GM12873 (cell line): Measurements from ENCODE around the gene GORASP1.

Source experiments
- TF ChIP-seq, protein P1 (sequence below): IDR thresholded peaks from 2 replicates; pipeline ENCODE4 v1.5.1; 2012; ENCODE audit warnings: low read depth, mild to moderate bottlenecking, moderate library complexity, low read length, control low read depth; ENCODE audit not compliant: insufficient read depth; ENCODE audit errors: missing control alignments

GORASP1 gene

DNA sequence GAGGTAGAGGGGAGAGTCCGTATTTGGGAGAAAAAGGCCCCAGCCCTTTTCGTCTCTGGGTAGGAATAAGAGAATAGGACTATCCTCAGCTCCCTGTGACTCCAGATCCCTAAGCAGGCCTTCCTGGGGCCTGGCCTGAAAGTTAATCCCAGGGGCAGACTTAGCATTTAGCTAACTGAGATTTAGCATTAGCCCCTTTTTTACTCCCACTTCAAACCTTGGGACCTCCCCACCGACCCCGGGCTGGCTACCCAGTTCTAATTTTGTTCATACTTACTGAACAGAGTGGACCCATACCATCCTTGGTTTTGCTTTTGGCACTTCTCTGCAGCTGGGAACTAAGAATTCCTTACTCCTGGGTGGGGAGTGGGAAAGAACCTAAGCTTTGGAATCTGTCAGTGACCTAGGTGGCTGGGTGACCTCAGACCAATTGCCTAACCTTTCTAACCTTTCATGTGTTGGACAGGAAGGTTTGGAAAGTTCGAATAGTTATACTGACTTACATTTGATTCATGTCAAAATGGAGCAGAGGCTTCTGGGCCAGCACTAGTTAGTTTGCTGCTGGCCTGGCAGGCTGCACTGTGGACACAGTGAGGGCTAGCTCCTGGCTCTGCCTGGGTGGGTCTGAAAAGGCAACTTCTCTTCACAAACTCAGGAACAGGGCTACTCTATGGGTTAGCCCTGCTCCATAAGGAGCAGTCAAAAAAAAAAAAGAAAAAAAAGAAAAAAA is 11.7 kb upstream of the GORASP1 start:
- TF ChIP-seq, protein P1, sequence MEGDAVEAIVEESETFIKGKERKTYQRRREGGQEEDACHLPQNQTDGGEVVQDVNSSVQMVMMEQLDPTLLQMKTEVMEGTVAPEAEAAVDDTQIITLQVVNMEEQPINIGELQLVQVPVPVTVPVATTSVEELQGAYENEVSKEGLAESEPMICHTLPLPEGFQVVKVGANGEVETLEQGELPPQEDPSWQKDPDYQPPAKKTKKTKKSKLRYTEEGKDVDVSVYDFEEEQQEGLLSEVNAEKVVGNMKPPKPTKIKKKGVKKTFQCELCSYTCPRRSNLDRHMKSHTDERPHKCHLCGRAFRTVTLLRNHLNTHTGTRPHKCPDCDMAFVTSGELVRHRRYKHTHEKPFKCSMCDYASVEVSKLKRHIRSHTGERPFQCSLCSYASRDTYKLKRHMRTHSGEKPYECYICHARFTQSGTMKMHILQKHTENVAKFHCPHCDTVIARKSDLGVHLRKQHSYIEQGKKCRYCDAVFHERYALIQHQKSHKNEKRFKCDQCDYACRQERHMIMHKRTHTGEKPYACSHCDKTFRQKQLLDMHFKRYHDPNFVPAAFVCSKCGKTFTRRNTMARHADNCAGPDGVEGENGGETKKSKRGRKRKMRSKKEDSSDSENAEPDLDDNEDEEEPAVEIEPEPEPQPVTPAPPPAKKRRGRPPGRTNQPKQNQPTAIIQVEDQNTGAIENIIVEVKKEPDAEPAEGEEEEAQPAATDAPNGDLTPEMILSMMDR = no peak

DNA sequence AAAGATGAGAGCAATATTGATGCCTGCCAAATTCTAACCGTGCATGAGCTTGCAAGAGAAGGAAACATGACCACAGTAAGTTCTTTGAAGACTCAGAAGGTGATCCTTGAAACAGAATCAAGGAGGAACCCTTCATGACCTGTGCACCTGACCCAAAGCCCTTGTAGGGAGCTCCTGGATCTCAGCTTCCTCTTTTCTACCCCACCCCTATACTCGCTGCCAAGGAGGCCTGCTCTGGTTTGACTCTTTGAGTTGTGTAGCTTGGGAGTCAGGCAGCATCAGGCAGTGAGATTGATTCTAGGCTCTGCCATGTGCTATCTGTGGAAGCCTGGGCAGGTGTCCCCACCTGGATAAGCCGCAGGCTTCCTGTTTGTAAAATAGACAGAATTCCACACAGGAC is 10.7 kb upstream of the GORASP1 start:
- TF ChIP-seq, protein P1 = no peak

DNA sequence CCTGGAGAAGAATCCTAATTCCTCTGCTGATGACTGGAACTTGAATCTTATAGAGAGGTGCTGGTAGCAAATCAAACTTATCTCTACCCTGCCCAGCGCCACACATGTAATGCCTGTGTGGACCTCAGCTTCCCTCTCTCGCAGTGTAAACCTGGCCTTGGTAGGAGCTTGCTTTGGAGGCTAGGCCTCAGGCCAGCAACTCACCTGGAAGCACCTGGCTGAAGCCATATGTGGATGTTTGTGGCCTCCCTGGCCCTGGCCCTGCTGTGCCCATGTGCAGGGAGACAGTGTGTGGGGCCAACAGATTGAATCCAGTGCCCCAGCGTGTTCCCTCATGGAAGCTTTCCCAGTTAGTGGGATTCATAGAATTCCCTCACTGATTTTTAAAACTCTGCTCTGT is 8.4 kb upstream of the GORASP1 start:
- TF ChIP-seq, protein P1 = no peak

DNA sequence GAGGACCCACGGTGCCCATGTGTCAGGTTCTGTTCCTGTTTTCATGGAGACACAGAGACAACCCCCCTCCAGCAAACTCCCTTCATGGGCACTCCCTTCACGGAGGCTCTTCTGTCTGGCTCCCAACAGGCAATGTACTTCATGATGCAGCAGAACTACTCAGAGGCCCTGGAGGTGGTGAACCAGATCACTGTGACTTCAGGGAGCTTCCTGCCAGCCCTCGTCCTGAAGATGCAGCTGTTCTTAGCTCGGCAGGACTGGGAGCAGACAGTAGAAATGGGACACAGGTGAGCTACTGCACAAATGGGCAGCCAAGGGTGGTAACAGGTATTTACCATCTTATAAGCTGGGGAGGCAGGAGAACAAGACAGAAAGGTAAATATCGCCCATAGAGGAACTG is 7.0 kb upstream of the GORASP1 start:
- TF ChIP-seq, protein P1 = no peak

DNA sequence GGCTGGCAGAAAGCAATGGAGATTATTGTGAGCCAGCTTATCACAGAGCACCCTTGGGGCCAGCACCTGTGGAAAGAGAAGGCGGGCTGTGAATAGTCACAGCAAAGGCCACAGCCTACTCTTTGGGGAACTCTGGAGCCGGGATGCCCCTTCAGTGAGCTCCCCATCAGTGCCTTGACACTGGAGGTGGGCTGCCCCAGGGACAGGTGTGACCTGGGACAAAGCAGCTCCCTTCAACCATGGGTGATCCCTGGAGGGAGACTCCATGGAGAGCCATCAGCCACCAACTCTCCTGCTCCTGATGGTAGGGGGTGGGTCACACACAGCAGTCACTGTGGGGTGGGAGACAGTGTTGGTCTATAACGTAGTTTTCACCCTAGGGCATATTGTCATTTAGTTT is 5.9 kb upstream of the GORASP1 start:
- TF ChIP-seq, protein P1 = no peak

DNA sequence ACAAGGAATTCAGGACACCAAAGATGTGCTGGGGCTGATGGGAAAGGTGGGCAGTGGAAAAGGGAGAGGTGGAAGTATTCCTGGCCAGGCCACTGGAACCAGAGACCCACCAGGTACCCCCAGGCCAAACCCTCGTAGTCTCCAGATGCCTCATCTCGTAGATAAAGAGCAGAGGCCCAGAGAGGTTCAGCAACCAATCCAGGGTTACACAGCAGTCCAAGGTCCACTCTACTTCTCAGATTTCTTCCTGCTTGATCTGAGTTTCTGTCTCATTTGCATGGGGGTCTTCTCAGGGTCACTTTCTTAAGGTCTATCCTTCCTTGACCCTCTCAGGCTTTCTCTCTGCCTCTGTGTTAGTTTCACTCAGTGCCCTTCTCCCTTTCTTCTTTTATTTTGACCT is 5.1 kb upstream of the GORASP1 start:
- TF ChIP-seq, protein P1 = no peak

DNA sequence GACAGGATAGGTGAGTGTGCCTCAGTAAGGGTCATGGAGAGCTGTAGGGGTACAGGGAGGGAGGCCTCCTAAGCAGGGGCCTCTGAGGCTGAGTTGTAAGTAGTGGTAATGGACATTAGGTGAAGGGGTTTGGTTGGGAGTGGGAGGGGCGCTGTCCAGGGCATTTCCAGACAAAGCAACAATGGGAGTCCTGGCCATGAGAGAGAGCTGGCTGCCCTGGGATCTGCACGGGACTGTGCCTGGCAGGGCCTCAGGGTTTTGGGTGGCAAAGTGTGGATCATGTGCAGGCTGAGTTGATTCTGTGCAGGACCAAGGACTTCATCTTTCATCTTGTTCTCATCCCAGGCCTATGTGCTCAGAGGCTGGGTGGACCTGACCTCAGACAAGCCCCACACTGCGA is 4.7 kb upstream of the GORASP1 start:
- TF ChIP-seq, protein P1 = no peak
